Sigmoid colon (tissue), 4 donors: ENCODE measurements around the gene MEGF6.

Experiments used
- CTCF ChIP-seq, 4 experiments: fragments of 450-650 bp in 3 of 4; fragments of 200-600 bp in 1 of 4; IDR thresholded peaks; one replicate each; pipeline ENCODE4 v1.5.1; 2016 to 2019; ENCODE audit warnings: antibody characterized with exemption in 4 of 4, mild to moderate bottlenecking in 3 of 4, moderate library complexity in 2 of 4
- POLR2A ChIP-seq, 2 donors: fragments of 450-650 bp; IDR thresholded peaks; one replicate each; pipeline ENCODE4 v1.6.1; 2016; ENCODE audit warnings: antibody characterized with exemption in 2 of 2, mild to moderate bottlenecking in 2 of 2, moderate library complexity in 2 of 2
- POLR2AphosphoS5 ChIP-seq, 4 donors: sonication (generic); formaldehyde crosslinking; IDR thresholded peaks; one replicate each; pipeline ENCODE4 v1.6.1; 2017; ENCODE audit warnings: antibody characterized with exemption in 4 of 4

GRCh38 chr1:3566003-3566885 lies 45.1 kb downstream of the MEGF6 start:
- TF ChIP-seq CTCF (IDR thresholded peaks at IDR 0.05) (no peak), POLR2A (IDR thresholded peaks at IDR 0.05) (no peak), POLR2AphosphoS5 (IDR thresholded peaks at IDR 0.05) (no peak)
